ENCODE data around the gene SEMA3A. TPM values are rescaled to one million over a fixed set of nuclear protein-coding genes. Genes with fewer than 3 reads are reported as not detected.

SEMA3A gene
- total and polyA plus RNA-seq, 2 of the 4 experiments (the other 2 are of a cell fraction): 31.2 to 213 TPM

GRCh38 chr7:84077336-84077735, 117.3 kb downstream of the SEMA3A start:
- in situ Hi-C loops (cut with MboI; ENCODE audit: low sequenced_read_pairs) (no loop called here), dilution Hi-C loops (cut with HindIII; ENCODE audit: low sequenced_read_pairs, unreplicated experiment) (no loop called here), intact Hi-C loops (cut with micrococcal nuclease) (no loop called here)
- Histone ChIP-seq H4K5ac (ENCODE audit: low read depth, low read length) (no peak overlapping the region), H3K4me1 (ENCODE audit: control insufficient read depth, insufficient read depth, low read length) (peaks cover 3% of the 10 kb centered on the region), H4K20me1 (ENCODE audit: insufficient read depth, low read length) (no peaks in the 10 kb centered on the region), H3K56ac (ENCODE audit: extremely low read depth, insufficient read depth, low read length) (no peak overlapping the region), H3K27me3 (ENCODE audit: control insufficient read depth, insufficient read depth, low read length) (no peaks in the 10 kb centered on the region), H3K4me3 (ENCODE audit: insufficient read depth, low read depth, low read length) (no peak overlapping the region), H4K91ac (ENCODE audit: insufficient read depth, low read depth, low read length) (no peak overlapping the region), H2BK5ac (ENCODE audit: low read depth, low read length, poor library complexity, severe bottlenecking) (no peak overlapping the region), H3K14ac (replicated peaks; ENCODE audit: low read depth, low read length) (no peak overlapping the region), H3K36me3 (ENCODE audit: control insufficient read depth, insufficient read depth, low read length) (peaks cover 3% of the 10 kb centered on the region; the same call in 1 of the 2 replicates), H3K27ac (ENCODE audit: insufficient read depth, low read length) (no peak overlapping the region), H3K23ac (ENCODE audit: low read depth, low read length) (no peak overlapping the region), H3K18ac (ENCODE audit: low read depth, low read length) (no peak overlapping the region), H2AFZ (replicated peaks; ENCODE audit: low read length, poor library complexity) (no peak overlapping the region), H2BK20ac (ENCODE audit: low read depth, low read length) (no peak overlapping the region), H2BK120ac (ENCODE audit: low read depth, low read length) (no peak overlapping the region), H3K4ac (ENCODE audit: low read depth, low read length) (no peak overlapping the region), H4K8ac (ENCODE audit: low read depth in 2 of 2, low read length in 2 of 2) (no peak overlapping the region), H2BK15ac (ENCODE audit: low read depth, low read length) (no peak overlapping the region), H3K9me1 (ENCODE audit: insufficient read depth, low read length) (no peaks in the 10 kb centered on the region; the same call in 1 of the 2 replicates), H3K79me1 (ENCODE audit: low read depth in 1 of 2, low read length in 2 of 2) (peaks cover 8 to 17% of the 10 kb centered on the region in 2 experiments; a peak in 3 of 4 replicates), H3K9me3 (ENCODE audit: control insufficient read depth, insufficient read depth, low read length) (0 out of 2 replicates have a peak, but pooled peaks cover 1% of the 10 kb centered on the region), H2AK9ac (replicated peaks; ENCODE audit: low read depth, low read length, poor library complexity) (no peak overlapping the region), H3K4me2 (ENCODE audit: low read depth, low read length) (no peak overlapping the region), H2AK5ac (ENCODE audit: low read depth, low read length) (no peak overlapping the region), H3K9ac (ENCODE audit: low read depth, low read length) (no peak overlapping the region)
- TF ChIP-seq BHLHE40 (IDR thresholded peaks at IDR 0.05; ENCODE audit: low read depth, low read length): no peak
- TF ChIP-seq CHD1 (IDR thresholded peaks at IDR 0.05; ENCODE audit: low read depth, low read length): no peak
- no peak for TF ChIP-seq MAFK (IDR thresholded peaks at IDR 0.05; ENCODE audit: low read depth, low read length)
- TF ChIP-seq CTCF (conservative IDR thresholded peaks at IDR 0.05; ENCODE audit: low read depth, low read length): no peak
- no peak for TF ChIP-seq MAZ (IDR thresholded peaks at IDR 0.05; ENCODE audit: borderline replicate concordance, low read depth, low read length)
- TF ChIP-seq RCOR1 (IDR thresholded peaks at IDR 0.05; ENCODE audit: insufficient replicate concordance, low read length): no peak
- TF ChIP-seq RFX5 (IDR thresholded peaks at IDR 0.05; ENCODE audit: low read depth, low read length): no peak
- ATAC-seq (ENCODE audit: low read depth) (no peak), DNase-seq (no peak)
- BruUV-seq (replicated peaks): no TSS peak
- WGBS, 2 experiments (ENCODE audit: extremely low coverage in 2 of 2, insufficient read length in 1 of 2): no CpG with 5 or more reads among the region's 4 CpGs
- CTCF ChIA-PET: no interaction called here
- POLR2A ChIA-PET (ENCODE audit: unreplicated experiment): no interaction called here
